ENCODE measurements around the gene MRPL3.
A peak's percentile ranks its signal among the peaks of the same experiment; 100 is the strongest.

Gene MRPL3

GRCh38 chr3:131502530-131503319 lies at the start of gene MRPL3:
Gene MRPL3, minus strand, starts transcription at chr3:131502971. Its CDS starts 150 bp downstream, at chr3:131502821.
- H3K36me3 ChIP-seq (ENCODE audit: control insufficient read depth in 2 of 2, insufficient read depth in 2 of 2, low read length in 2 of 2) = peaks cover 15 to 21% of the 10 kb centered on the region in 2 donors

GRCh38 chr3:131551761-131552160 lies 49.0 kb upstream of the MRPL3 start:
- H3K9me3 ChIP-seq (ENCODE audit: control insufficient read depth in 2 of 2, low read length in 2 of 2) = no peaks in the 10 kb centered on the region
- no peaks in the 10 kb centered on the region for H3K36me3 ChIP-seq (ENCODE audit: control insufficient read depth in 2 of 2, insufficient read depth in 2 of 2, low read length in 2 of 2)
- no peaks in the 10 kb centered on the region for H3K4me1 ChIP-seq (ENCODE audit: control insufficient read depth in 2 of 2, insufficient read depth in 2 of 2, low read length in 2 of 2)
- peaks cover 0 to 3% of the 10 kb centered on the region in 2 donors for H3K27me3 ChIP-seq (ENCODE audit: control insufficient read depth in 2 of 2, insufficient read depth in 2 of 2, low read length in 2 of 2)
- no peak overlapping the region for H3K9ac ChIP-seq (ENCODE audit: low read depth in 1 of 2, low read length in 2 of 2)
- H3K27ac ChIP-seq (ENCODE audit: low read depth in 2 of 2, low read length in 2 of 2) = no peak overlapping the region
- no peak overlapping the region for H3K4me3 ChIP-seq (ENCODE audit: low read length in 2 of 2)

More at GRCh38 chr3:131502530-131503319, at the start of gene MRPL3:
- H3K4me1 ChIP-seq (ENCODE audit: control insufficient read depth in 2 of 2, insufficient read depth in 2 of 2, low read length in 2 of 2) = peaks cover 0 to 12% of the 10 kb centered on the region in 2 donors
- H3K9me3 ChIP-seq (ENCODE audit: control insufficient read depth in 2 of 2, low read length in 2 of 2) = no peaks in the 10 kb centered on the region
- no peaks in the 10 kb centered on the region for H3K27me3 ChIP-seq (ENCODE audit: control insufficient read depth in 2 of 2, insufficient read depth in 2 of 2, low read length in 2 of 2)
- H3K27ac ChIP-seq (ENCODE audit: low read depth in 2 of 2, low read length in 2 of 2) = peak within 1 kb of the TSS; percentile 65 to 70
- H3K9ac ChIP-seq (ENCODE audit: low read depth in 1 of 2, low read length in 2 of 2) = peak within 1 kb of the TSS; percentile 68 to 85
- H3K4me3 ChIP-seq (ENCODE audit: low read length in 2 of 2) = peak within 1 kb of the TSS; percentile 85 to 88

GRCh38 chr3:131550562-131551465 lies 48.0 kb upstream of the MRPL3 start:
- Histone ChIP-seq H3K9ac (ENCODE audit: low read depth in 1 of 2, low read length in 2 of 2) (no peak overlapping the region), H3K4me1 (ENCODE audit: control insufficient read depth in 2 of 2, insufficient read depth in 2 of 2, low read length in 2 of 2) (no peaks in the 10 kb centered on the region), H3K9me3 (ENCODE audit: control insufficient read depth in 2 of 2, low read length in 2 of 2) (no peaks in the 10 kb centered on the region), H3K36me3 (ENCODE audit: control insufficient read depth in 2 of 2, insufficient read depth in 2 of 2, low read length in 2 of 2) (no peaks in the 10 kb centered on the region), H3K27ac (ENCODE audit: low read depth in 2 of 2, low read length in 2 of 2) (no peak overlapping the region), H3K27me3 (ENCODE audit: control insufficient read depth in 2 of 2, insufficient read depth in 2 of 2, low read length in 2 of 2) (peaks cover 0 to 3% of the 10 kb centered on the region in 2 donors), H3K4me3 (ENCODE audit: low read length in 2 of 2) (no peak overlapping the region)

GRCh38 chr3:131549340-131549739 lies 46.6 kb upstream of the MRPL3 start:
- Histone ChIP-seq H3K27ac (ENCODE audit: low read depth in 2 of 2, low read length in 2 of 2) (no peak overlapping the region), H3K9me3 (ENCODE audit: control insufficient read depth in 2 of 2, low read length in 2 of 2) (no peaks in the 10 kb centered on the region), H3K27me3 (ENCODE audit: control insufficient read depth in 2 of 2, insufficient read depth in 2 of 2, low read length in 2 of 2) (peaks cover 0 to 3% of the 10 kb centered on the region in 2 donors), H3K4me1 (ENCODE audit: control insufficient read depth in 2 of 2, insufficient read depth in 2 of 2, low read length in 2 of 2) (no peaks in the 10 kb centered on the region), H3K4me3 (ENCODE audit: low read length in 2 of 2) (no peak overlapping the region), H3K36me3 (ENCODE audit: control insufficient read depth in 2 of 2, insufficient read depth in 2 of 2, low read length in 2 of 2) (no peaks in the 10 kb centered on the region), H3K9ac (ENCODE audit: low read depth in 1 of 2, low read length in 2 of 2) (no peak overlapping the region)

GRCh38 chr3:131547585-131547984 lies 44.8 kb upstream of the MRPL3 start:
- no peaks in the 10 kb centered on the region for H3K27me3 ChIP-seq (ENCODE audit: control insufficient read depth in 2 of 2, insufficient read depth in 2 of 2, low read length in 2 of 2)
- no peak overlapping the region for H3K27ac ChIP-seq (ENCODE audit: low read depth in 2 of 2, low read length in 2 of 2)
- no peaks in the 10 kb centered on the region for H3K36me3 ChIP-seq (ENCODE audit: control insufficient read depth in 2 of 2, insufficient read depth in 2 of 2, low read length in 2 of 2)
- no peaks in the 10 kb centered on the region for H3K9me3 ChIP-seq (ENCODE audit: control insufficient read depth in 2 of 2, low read length in 2 of 2)
- H3K4me3 ChIP-seq (ENCODE audit: low read length in 2 of 2) = no peak overlapping the region
- no peaks in the 10 kb centered on the region for H3K4me1 ChIP-seq (ENCODE audit: control insufficient read depth in 2 of 2, insufficient read depth in 2 of 2, low read length in 2 of 2)
- no peak overlapping the region for H3K9ac ChIP-seq (ENCODE audit: low read depth in 1 of 2, low read length in 2 of 2)

GRCh38 chr3:131546441-131546840 lies 43.7 kb upstream of the MRPL3 start:
- Histone ChIP-seq H3K36me3 (ENCODE audit: control insufficient read depth in 2 of 2, insufficient read depth in 2 of 2, low read length in 2 of 2) (no peaks in the 10 kb centered on the region), H3K9me3 (ENCODE audit: control insufficient read depth in 2 of 2, low read length in 2 of 2) (no peaks in the 10 kb centered on the region), H3K4me3 (ENCODE audit: low read length in 2 of 2) (no peak overlapping the region)

GRCh38 chr3:131544557-131544956 lies 41.8 kb upstream of the MRPL3 start:
- Histone ChIP-seq H3K27ac (ENCODE audit: low read depth in 2 of 2, low read length in 2 of 2) (no peak overlapping the region), H3K36me3 (ENCODE audit: control insufficient read depth in 2 of 2, insufficient read depth in 2 of 2, low read length in 2 of 2) (no peaks in the 10 kb centered on the region), H3K4me1 (ENCODE audit: control insufficient read depth in 2 of 2, insufficient read depth in 2 of 2, low read length in 2 of 2) (no peaks in the 10 kb centered on the region), H3K9ac (ENCODE audit: low read depth in 1 of 2, low read length in 2 of 2) (no peak overlapping the region), H3K27me3 (ENCODE audit: control insufficient read depth in 2 of 2, insufficient read depth in 2 of 2, low read length in 2 of 2) (no peaks in the 10 kb centered on the region), H3K9me3 (ENCODE audit: control insufficient read depth in 2 of 2, low read length in 2 of 2) (no peaks in the 10 kb centered on the region), H3K4me3 (ENCODE audit: low read length in 2 of 2) (no peak overlapping the region)

More at GRCh38 chr3:131546441-131546840, 43.7 kb upstream of the MRPL3 start:
- Histone ChIP-seq H3K27me3 (ENCODE audit: control insufficient read depth in 2 of 2, insufficient read depth in 2 of 2, low read length in 2 of 2) (no peaks in the 10 kb centered on the region), H3K4me1 (ENCODE audit: control insufficient read depth in 2 of 2, insufficient read depth in 2 of 2, low read length in 2 of 2) (no peaks in the 10 kb centered on the region), H3K9ac (ENCODE audit: low read depth in 1 of 2, low read length in 2 of 2) (no peak overlapping the region), H3K27ac (ENCODE audit: low read depth in 2 of 2, low read length in 2 of 2) (no peak overlapping the region)

- Histone ChIP-seq H3K9me3 (ENCODE audit: control insufficient read depth in 2 of 2, low read length in 2 of 2) (no peaks in the 10 kb centered on the region), H3K27ac (ENCODE audit: low read depth in 2 of 2, low read length in 2 of 2) (no peak overlapping the region), H3K4me1 (ENCODE audit: control insufficient read depth in 2 of 2, insufficient read depth in 2 of 2, low read length in 2 of 2) (no peaks in the 10 kb centered on the region), H3K4me3 (ENCODE audit: low read length in 2 of 2) (no peak overlapping the region), H3K9ac (ENCODE audit: low read depth in 1 of 2, low read length in 2 of 2) (no peak overlapping the region), H3K27me3 (ENCODE audit: control insufficient read depth in 2 of 2, insufficient read depth in 2 of 2, low read length in 2 of 2) (no peaks in the 10 kb centered on the region), H3K36me3 (ENCODE audit: control insufficient read depth in 2 of 2, insufficient read depth in 2 of 2, low read length in 2 of 2) (no peaks in the 10 kb centered on the region)
These were observed 40.9 kb upstream of the MRPL3 start for GRCh38 chr3:131543714-131544113.

- Histone ChIP-seq H3K27ac (ENCODE audit: low read depth in 2 of 2, low read length in 2 of 2) (no peak overlapping the region), H3K4me3 (ENCODE audit: low read length in 2 of 2) (no peak overlapping the region), H3K9ac (ENCODE audit: low read depth in 1 of 2, low read length in 2 of 2) (no peak overlapping the region), H3K36me3 (ENCODE audit: control insufficient read depth in 2 of 2, insufficient read depth in 2 of 2, low read length in 2 of 2) (no peaks in the 10 kb centered on the region), H3K9me3 (ENCODE audit: control insufficient read depth in 2 of 2, low read length in 2 of 2) (no peaks in the 10 kb centered on the region), H3K4me1 (ENCODE audit: control insufficient read depth in 2 of 2, insufficient read depth in 2 of 2, low read length in 2 of 2) (no peaks in the 10 kb centered on the region), H3K27me3 (ENCODE audit: control insufficient read depth in 2 of 2, insufficient read depth in 2 of 2, low read length in 2 of 2) (no peaks in the 10 kb centered on the region)
These were observed 38.5 kb upstream of the MRPL3 start for GRCh38 chr3:131541288-131541687.

GRCh38 chr3:131540821-131541220 lies 38.0 kb upstream of the MRPL3 start:
- H3K4me3 ChIP-seq (ENCODE audit: low read length in 2 of 2) = no peak overlapping the region
- no peaks in the 10 kb centered on the region for H3K36me3 ChIP-seq (ENCODE audit: control insufficient read depth in 2 of 2, insufficient read depth in 2 of 2, low read length in 2 of 2)
- H3K27me3 ChIP-seq (ENCODE audit: control insufficient read depth in 2 of 2, insufficient read depth in 2 of 2, low read length in 2 of 2) = peaks cover 0 to 2% of the 10 kb centered on the region in 2 donors
- no peaks in the 10 kb centered on the region for H3K9me3 ChIP-seq (ENCODE audit: control insufficient read depth in 2 of 2, low read length in 2 of 2)
- H3K4me1 ChIP-seq (ENCODE audit: control insufficient read depth in 2 of 2, insufficient read depth in 2 of 2, low read length in 2 of 2) = no peaks in the 10 kb centered on the region
- no peak overlapping the region for H3K27ac ChIP-seq (ENCODE audit: low read depth in 2 of 2, low read length in 2 of 2)
- H3K9ac ChIP-seq (ENCODE audit: low read depth in 1 of 2, low read length in 2 of 2) = no peak overlapping the region

Measured in mucosa of rectum (tissue), 2 donors.